ENCODE results near the gene SPEM1.

GRCh38 chr17:7439462-7440112 lies 19.5 kb downstream of the SPEM1 start, which contains the start of gene FGF11:
- TF ChIP-seq, protein P1, sequence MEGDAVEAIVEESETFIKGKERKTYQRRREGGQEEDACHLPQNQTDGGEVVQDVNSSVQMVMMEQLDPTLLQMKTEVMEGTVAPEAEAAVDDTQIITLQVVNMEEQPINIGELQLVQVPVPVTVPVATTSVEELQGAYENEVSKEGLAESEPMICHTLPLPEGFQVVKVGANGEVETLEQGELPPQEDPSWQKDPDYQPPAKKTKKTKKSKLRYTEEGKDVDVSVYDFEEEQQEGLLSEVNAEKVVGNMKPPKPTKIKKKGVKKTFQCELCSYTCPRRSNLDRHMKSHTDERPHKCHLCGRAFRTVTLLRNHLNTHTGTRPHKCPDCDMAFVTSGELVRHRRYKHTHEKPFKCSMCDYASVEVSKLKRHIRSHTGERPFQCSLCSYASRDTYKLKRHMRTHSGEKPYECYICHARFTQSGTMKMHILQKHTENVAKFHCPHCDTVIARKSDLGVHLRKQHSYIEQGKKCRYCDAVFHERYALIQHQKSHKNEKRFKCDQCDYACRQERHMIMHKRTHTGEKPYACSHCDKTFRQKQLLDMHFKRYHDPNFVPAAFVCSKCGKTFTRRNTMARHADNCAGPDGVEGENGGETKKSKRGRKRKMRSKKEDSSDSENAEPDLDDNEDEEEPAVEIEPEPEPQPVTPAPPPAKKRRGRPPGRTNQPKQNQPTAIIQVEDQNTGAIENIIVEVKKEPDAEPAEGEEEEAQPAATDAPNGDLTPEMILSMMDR (IDR thresholded peaks at IDR 0.05): no peak
- no peak for TF ChIP-seq POLR2A (IDR thresholded peaks at IDR 0.05)

All from thyroid gland (tissue), 4 donors.